DND-41 (cell line): ENCODE results near the gene MBP.
"Not testable (repeated sequence)": the region's sequence is repeated elsewhere in the genome, so short reads cannot be mapped to it uniquely, and the experiment has no call there.

Experiments used
- ATAC-seq: fragments of 200-7000 bp; cut with Tn5 transposase; 3 replicates; pipeline ENCODE4 v1.9.1; 2021; ENCODE audit warnings: low read depth; ENCODE audit not compliant: insufficient read depth
- DNase-seq: peaks from one replicate; pipeline ENCODE4 v3.0.0-alpha.2; 2020
- H2AFZ ChIP-seq: 2 replicates; pipeline ENCODE4 v1.6.0; 2012; ENCODE audit warnings: low read depth, low read length
- H3K27ac ChIP-seq: 2 replicates; pipeline ENCODE4 v1.5.1; 2012; ENCODE audit warnings: low read length, inconsistent platforms
- H3K27me3 ChIP-seq: fragments of 200-600 bp; sonication (generic); 2 replicates; pipeline ENCODE4 v1.6.0; 2012; ENCODE audit warnings: low read length, mild to moderate bottlenecking, inconsistent platforms; ENCODE audit not compliant: insufficient read depth, poor library complexity
- H3K36me3 ChIP-seq: 2 replicates; pipeline ENCODE4 v1.5.1; 2012; ENCODE audit warnings: low read length, inconsistent platforms; ENCODE audit not compliant: insufficient read depth
- H3K4me1 ChIP-seq: 2 replicates; pipeline ENCODE4 v1.5.1; 2012; ENCODE audit warnings: mild to moderate bottlenecking, low read length; ENCODE audit not compliant: insufficient read depth
- H3K4me2 ChIP-seq: 2 replicates; pipeline ENCODE4 v1.6.0; 2012; ENCODE audit warnings: mild to moderate bottlenecking, moderate library complexity, low read length, inconsistent platforms; ENCODE audit not compliant: insufficient read depth
- H3K4me3 ChIP-seq, 2 experiments: fragments of 200-600 bp in 1 of 2; shearing (Covaris generic) in 1 of 2; 2 replicates each; pipeline ENCODE4 v1.5.1; 2012 to 2016; ENCODE audit warnings: inconsistent platforms in 2 of 2, low read length in 2 of 2, mild to moderate bottlenecking in 2 of 2, low read depth in 1 of 2, moderate library complexity in 1 of 2
- H3K79me2 ChIP-seq: 2 replicates; pipeline ENCODE4 v1.6.0; 2012; ENCODE audit warnings: low read length, inconsistent platforms; ENCODE audit not compliant: insufficient read depth
- H3K9ac ChIP-seq: 2 replicates; pipeline ENCODE4 v1.6.0; 2012; ENCODE audit warnings: low read depth, mild to moderate bottlenecking, inconsistent platforms, low read length, moderate library complexity
- H3K9me3 ChIP-seq: 2 replicates; pipeline ENCODE4 v1.5.1; 2012; ENCODE audit warnings: low read length, moderate library complexity, mild to moderate bottlenecking, inconsistent platforms; ENCODE audit not compliant: insufficient read depth, severe bottlenecking
- H4K20me1 ChIP-seq: 2 replicates; pipeline ENCODE4 v1.6.0; 2012; ENCODE audit warnings: low read length; ENCODE audit not compliant: insufficient read depth
- EZH2 ChIP-seq: IDR thresholded peaks from 3 replicates; pipeline ENCODE4 v1.6.1; 2012; ENCODE audit warnings: borderline replicate concordance, low read depth, mild to moderate bottlenecking, moderate library complexity, low read length, inconsistent platforms; ENCODE audit not compliant: severe bottlenecking
- TF ChIP-seq, protein P1 (sequence below): IDR thresholded peaks from 2 replicates; pipeline ENCODE4 v1.5.1; 2012; ENCODE audit warnings: borderline replicate concordance, low read length, moderate library complexity, mild to moderate bottlenecking; ENCODE audit not compliant: poor library complexity, severe bottlenecking; ENCODE audit errors: extremely low read depth

The MBP gene

GRCh38 chr18:77022116-77022515 lies 110.5 kb downstream of the MBP start:
- H3K36me3 ChIP-seq = peaks cover 34% of the 10 kb centered on the region
- DNase-seq = no peak
- no peak overlapping the region for H3K4me2 ChIP-seq
- TF ChIP-seq EZH2 = no peak
- TF ChIP-seq, protein P1, sequence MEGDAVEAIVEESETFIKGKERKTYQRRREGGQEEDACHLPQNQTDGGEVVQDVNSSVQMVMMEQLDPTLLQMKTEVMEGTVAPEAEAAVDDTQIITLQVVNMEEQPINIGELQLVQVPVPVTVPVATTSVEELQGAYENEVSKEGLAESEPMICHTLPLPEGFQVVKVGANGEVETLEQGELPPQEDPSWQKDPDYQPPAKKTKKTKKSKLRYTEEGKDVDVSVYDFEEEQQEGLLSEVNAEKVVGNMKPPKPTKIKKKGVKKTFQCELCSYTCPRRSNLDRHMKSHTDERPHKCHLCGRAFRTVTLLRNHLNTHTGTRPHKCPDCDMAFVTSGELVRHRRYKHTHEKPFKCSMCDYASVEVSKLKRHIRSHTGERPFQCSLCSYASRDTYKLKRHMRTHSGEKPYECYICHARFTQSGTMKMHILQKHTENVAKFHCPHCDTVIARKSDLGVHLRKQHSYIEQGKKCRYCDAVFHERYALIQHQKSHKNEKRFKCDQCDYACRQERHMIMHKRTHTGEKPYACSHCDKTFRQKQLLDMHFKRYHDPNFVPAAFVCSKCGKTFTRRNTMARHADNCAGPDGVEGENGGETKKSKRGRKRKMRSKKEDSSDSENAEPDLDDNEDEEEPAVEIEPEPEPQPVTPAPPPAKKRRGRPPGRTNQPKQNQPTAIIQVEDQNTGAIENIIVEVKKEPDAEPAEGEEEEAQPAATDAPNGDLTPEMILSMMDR = no peak
- no peak for ATAC-seq
- H3K79me2 ChIP-seq = peaks cover 20% of the 10 kb centered on the region
- H3K4me1 ChIP-seq = no peaks in the 10 kb centered on the region
- H3K4me3 ChIP-seq = no peak overlapping the region
- H3K9ac ChIP-seq = no peak overlapping the region
- no peaks in the 10 kb centered on the region for H3K9me3 ChIP-seq
- 0 out of 2 replicates have a peak, but pooled peaks cover 5% of the 10 kb centered on the region for H4K20me1 ChIP-seq
- no peak overlapping the region for H3K27ac ChIP-seq
- H3K27me3 ChIP-seq = no peaks in the 10 kb centered on the region
- no peak overlapping the region for H2AFZ ChIP-seq

- H2AFZ ChIP-seq, H3K27me3 ChIP-seq, ATAC-seq, H3K27ac ChIP-seq, H3K9ac ChIP-seq, H3K4me1 ChIP-seq, H3K4me3 ChIP-seq, H3K4me2 ChIP-seq, DNase-seq, H4K20me1 ChIP-seq, H3K9me3 ChIP-seq: not testable (repeated sequence)
- Histone ChIP-seq H3K79me2 (peaks cover 17% of the 10 kb centered on the region), H3K36me3 (peaks cover 41% of the 10 kb centered on the region)
Observed at GRCh38 chr18:77021478-77021877, 111.1 kb downstream of the MBP start.

- Histone ChIP-seq H3K27ac (no peak overlapping the region; the same call in 1 of the 2 replicates), H3K9me3 (no peaks in the 10 kb centered on the region), H3K4me2 (no peak overlapping the region), H3K4me1 (no peaks in the 10 kb centered on the region), H3K79me2 (peaks cover 20% of the 10 kb centered on the region), H3K4me3 (no peak overlapping the region), H3K9ac (no peak overlapping the region), H2AFZ (no peak overlapping the region), H3K27me3 (no peaks in the 10 kb centered on the region), H3K36me3 (peaks cover 44% of the 10 kb centered on the region), H4K20me1 (0 out of 2 replicates have a peak, but pooled peaks cover 5% of the 10 kb centered on the region)
- no peak for TF ChIP-seq EZH2
- TF ChIP-seq, protein P1 = no peak
- no peak for DNase-seq
- no peak for ATAC-seq
Observed at GRCh38 chr18:77021075-77021474, 111.5 kb downstream of the MBP start.

- TF ChIP-seq, protein P1 = no peak
- no peak for TF ChIP-seq EZH2
- H2AFZ ChIP-seq = no peak overlapping the region
- no peaks in the 10 kb centered on the region for H3K27me3 ChIP-seq
- 0 out of 2 replicates have a peak, but pooled peaks cover 5% of the 10 kb centered on the region for H4K20me1 ChIP-seq
- H3K79me2 ChIP-seq = peaks cover 16% of the 10 kb centered on the region; the same call in 1 of the 2 replicates
- peaks cover 45% of the 10 kb centered on the region for H3K36me3 ChIP-seq
- H3K9ac ChIP-seq = no peak overlapping the region
- no peaks in the 10 kb centered on the region for H3K9me3 ChIP-seq
- no peak for DNase-seq
- no peak for ATAC-seq
- H3K4me3 ChIP-seq = no peak overlapping the region
- no peak overlapping the region; the same call in 1 of the 2 replicates for H3K27ac ChIP-seq
- H3K4me1 ChIP-seq = no peaks in the 10 kb centered on the region
- H3K4me2 ChIP-seq = no peak overlapping the region
Observed at GRCh38 chr18:77020561-77020960, 112.0 kb downstream of the MBP start.
